HCT116 (cell line): ENCODE measurements around the gene NACC1. TPM values are rescaled to one million over a fixed set of nuclear protein-coding genes. Genes with fewer than 3 reads are reported as not detected.

Experiments used
- ATAC-seq: fragments of 200-7000 bp; cut with Tn5 transposase; 2 replicates; pipeline ENCODE4 v1.9.1; 2020; ENCODE audit warnings: mild to moderate bottlenecking, moderate library complexity
- BruUV-seq: library from RNA; stranded (reverse); fragments of 400-500 nt; replicated peaks from 2 replicates; lab custom pipeline; 2021; lab: Mats Ljungman, UMichigan
- CTCF ChIA-PET: fragments of 300-600 bp; sonication (Branson Sonifier 250); formaldehyde crosslinking; loops from one replicate; lab custom pipeline; 2021; ENCODE audit warnings: antibody characterized with exemption; lab: Charles Lee
- POLR2A ChIA-PET: fragments of 300-600, 350-600 bp; sonication (Branson Sonifier 250); formaldehyde crosslinking; loops from one replicate; lab custom pipeline; 2021; ENCODE audit warnings: antibody characterized with exemption; lab: Charles Lee
- RAD21 ChIA-PET, 2 experiments: fragments of 300-600 bp; sonication (Branson Sonifier 250); formaldehyde crosslinking; loops; one replicate each; lab custom pipeline; 2023; ENCODE audit warnings: low total read pairs in 2 of 2; ENCODE audit not compliant: uncharacterized antibody in 2 of 2, unreplicated experiment in 2 of 2, low non-redundant PET in 1 of 2; lab: Charles Lee
- DNase-seq: peaks from one replicate; pipeline ENCODE4 v3.0.0-alpha.2; 2010; ENCODE audit warnings: low read depth, low spot score
- H2AFZ ChIP-seq: fragments of 200-600 bp; shearing (Covaris generic), sonication (generic); 2 replicates; pipeline ENCODE4 v1.6.1; 2017; ENCODE audit warnings: low read depth, mixed run types, mixed read lengths, antibody characterized with exemption, low read length; ENCODE audit not compliant: poor library complexity, severe bottlenecking
- H3K27ac ChIP-seq: 2 replicates; pipeline ENCODE4 v1.5.1; 2012; ENCODE audit warnings: low read depth, low read length
- H3K27me3 ChIP-seq: fragments of 200-600 bp; sonication (generic); 2 replicates; pipeline ENCODE4 v1.6.1; 2016; ENCODE audit warnings: mixed run types, low read length, mixed read lengths; ENCODE audit not compliant: insufficient read depth
- H3K36me3 ChIP-seq, 2 experiments: fragments of 200-500 bp in 1 of 2; fragments of 200-600 bp in 1 of 2; sonication (Bioruptor generic) in 1 of 2; sonication (generic) in 1 of 2; 2 replicates each; pipeline versions ENCODE4 v1.5.1 to v1.6.1; 2014 to 2016; ENCODE audit warnings: low read length in 2 of 2, inconsistent platforms in 1 of 2, mixed read lengths in 1 of 2, mixed run types in 1 of 2; ENCODE audit not compliant: insufficient read depth in 2 of 2, control insufficient read depth in 1 of 2
- H3K4me1 ChIP-seq, 2 experiments: fragments of 200-600 bp in 1 of 2; sonication (generic) in 1 of 2; 2 replicates each; pipeline versions ENCODE4 v1.5.1 to v1.6.1; 2012 to 2017; ENCODE audit warnings: low read length in 2 of 2, inconsistent platforms in 1 of 2, mild to moderate bottlenecking in 1 of 2, mixed read lengths in 1 of 2, mixed run types in 1 of 2, moderate library complexity in 1 of 2; ENCODE audit not compliant: insufficient read depth in 2 of 2, control insufficient read depth in 1 of 2
- H3K4me2 ChIP-seq: fragments of 200-600 bp; sonication (generic); 2 replicates; pipeline ENCODE4 v1.6.1; 2017; ENCODE audit warnings: mixed run types, low read length, mixed read lengths
- H3K4me3 ChIP-seq, 2 experiments: fragments of 200-600 bp in 1 of 2; sonication (generic) in 1 of 2; replicated peaks in 1 of 2; 2 replicates each; pipeline ENCODE4 v1.5.1; 2011 to 2016; ENCODE audit warnings: low read length in 2 of 2, control low read depth in 1 of 2, low read depth in 1 of 2, mild to moderate bottlenecking in 1 of 2, mixed read lengths in 1 of 2, mixed run types in 1 of 2
- H3K79me2 ChIP-seq: fragments of 200-600 bp; sonication (generic); 2 replicates; pipeline ENCODE4 v1.6.1; 2017; ENCODE audit warnings: mild to moderate bottlenecking, mixed run types, low read length, moderate library complexity, mixed read lengths; ENCODE audit not compliant: insufficient read depth
- H3K9ac ChIP-seq: fragments of 200-600 bp; sonication (generic); 2 replicates; pipeline ENCODE4 v1.6.1; 2016; ENCODE audit warnings: low read length, mixed read lengths
- H3K9me2 ChIP-seq: fragments of 200-600 bp; sonication (generic), shearing (Covaris generic); 2 replicates; pipeline ENCODE4 v1.6.1; 2017; ENCODE audit warnings: mixed run types, mild to moderate bottlenecking, moderate library complexity; ENCODE audit not compliant: insufficient read depth
- H3K9me3 ChIP-seq, 2 experiments: fragments of 200-500 bp in 1 of 2; fragments of 200-600 bp in 1 of 2; sonication (Bioruptor generic) in 1 of 2; sonication (generic) in 1 of 2; 2 replicates each; pipeline ENCODE4 v1.6.1; 2014 to 2017; ENCODE audit warnings: low read length in 2 of 2, mixed read lengths in 2 of 2, inconsistent platforms in 1 of 2, low read depth in 1 of 2, mild to moderate bottlenecking in 1 of 2, mixed run types in 1 of 2, moderate library complexity in 1 of 2; ENCODE audit not compliant: control insufficient read depth in 1 of 2, insufficient read depth in 1 of 2
- H4K20me1 ChIP-seq: fragments of 200-600 bp; sonication (generic), shearing (Covaris generic); 2 replicates; pipeline ENCODE4 v1.6.1; 2017; ENCODE audit warnings: mixed run types, mild to moderate bottlenecking, moderate library complexity; ENCODE audit not compliant: insufficient read depth
- EZH2 ChIP-seq: fragments of 200-600 bp; sonication (generic); IDR thresholded peaks from 2 replicates; pipeline ENCODE4 v1.6.1; 2017; ENCODE audit warnings: antibody characterized with exemption, mixed run types
- FOSL1 ChIP-seq: IDR thresholded peaks from 2 replicates; pipeline ENCODE4 v1.6.1; 2012; ENCODE audit warnings: low read depth
- SP1 ChIP-seq: IDR thresholded peaks from 2 replicates; pipeline ENCODE4 v1.6.1; 2012; ENCODE audit warnings: low read depth
- ZFX ChIP-seq: fragments of 450-650 bp; IDR thresholded peaks from 2 replicates; pipeline ENCODE4 v1.6.1; 2017
- intact Hi-C: fragments of 100-400 bp; cut with micrococcal nuclease; formaldehyde crosslinking; loops from 2 replicates; pipeline ENCODE4 v1.10.0; 2022
- total RNA-seq: library from RNA; stranded (reverse); gene quantifications from one replicate; pipeline ENCODE4 v1.2.1, GENCODE V29; 2021; ENCODE audit not compliant: unreplicated experiment
- TF ChIP-seq, protein P1 (sequence below), 3 experiments: fragments of 200-600 bp in 1 of 3; sonication (generic) in 1 of 3; IDR thresholded peaks in 2 of 3; conservative IDR thresholded peaks in 1 of 3; 2 replicates each; pipeline ENCODE4 v1.5.1; 2012 to 2017; ENCODE audit warnings: low read depth in 2 of 3, low read length in 2 of 3, antibody characterized with exemption in 1 of 3, borderline replicate concordance in 1 of 3, control low read depth in 1 of 3, mild to moderate bottlenecking in 1 of 3, mixed read lengths in 1 of 3, mixed run types in 1 of 3, moderate library complexity in 1 of 3; ENCODE audit not compliant: insufficient read depth in 1 of 3

The NACC1 gene
- total RNA-seq, 1 experiment from 2014 or later, result 181 TPM

DNA sequence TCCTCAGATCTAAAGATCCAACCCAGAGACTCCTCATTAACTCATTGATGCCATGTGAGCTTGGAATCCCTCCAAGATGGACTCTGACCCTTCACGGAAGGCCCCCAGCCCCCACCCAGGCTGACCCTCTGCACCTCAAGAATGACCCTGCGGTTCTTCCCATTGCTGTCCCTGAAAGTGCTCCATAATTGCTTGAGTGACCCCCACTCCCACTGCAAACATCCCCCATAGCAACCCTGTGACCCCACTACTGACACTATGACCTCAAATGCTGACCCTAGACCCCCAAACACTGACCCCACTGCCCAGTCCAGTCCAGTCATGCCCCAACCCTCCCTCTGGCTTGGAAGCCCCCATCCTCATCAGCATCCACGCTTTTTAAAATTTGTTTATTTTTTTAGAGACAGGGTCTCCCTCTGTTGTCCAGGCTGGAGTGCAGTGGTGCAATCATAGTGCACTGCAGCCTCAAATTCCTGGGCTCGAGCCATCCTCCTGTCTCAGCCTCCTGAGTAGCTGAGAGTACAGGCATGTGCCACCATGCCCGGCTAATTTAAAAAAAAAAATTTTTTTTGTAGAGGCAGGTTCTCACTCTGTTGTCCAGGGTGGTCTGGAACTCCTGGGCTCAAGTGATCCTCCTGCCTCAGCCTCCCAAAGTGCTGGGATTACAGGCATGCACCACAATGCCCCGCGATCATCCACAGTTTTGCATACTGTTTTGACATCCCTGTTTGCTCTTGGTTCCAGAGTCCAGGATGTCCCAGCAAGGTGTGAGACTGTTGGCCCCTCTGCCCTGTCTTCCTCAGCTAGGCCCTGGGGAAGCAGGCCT lies 16.3 kb upstream of the NACC1 start:
- peak overlapping the region; percentile 56 for H3K4me2 ChIP-seq
- no peaks in the 10 kb centered on the region for H3K9me2 ChIP-seq
- BruUV-seq, result no TSS peak
- no peaks in the 10 kb centered on the region for H3K9me3 ChIP-seq
- H3K4me1 ChIP-seq, result peaks cover 3 to 39% of the 10 kb centered on the region in 2 experiments; a peak in 3 of 4 replicates
- peak overlapping the region; percentile 44 for H3K9ac ChIP-seq
- no peaks in the 10 kb centered on the region for H3K79me2 ChIP-seq
- H3K36me3 ChIP-seq, result no peaks in the 10 kb centered on the region
- no peak for DNase-seq
- POLR2A ChIA-PET, result interaction anchor here (1.0 kb wide), 1 partner anchor 51 kb away, joined by 4 read pairs; no protein-coding TSS in a partner anchor
- TF ChIP-seq FOSL1 (no peak), SP1 (no peak)
- TF ChIP-seq, protein P1, sequence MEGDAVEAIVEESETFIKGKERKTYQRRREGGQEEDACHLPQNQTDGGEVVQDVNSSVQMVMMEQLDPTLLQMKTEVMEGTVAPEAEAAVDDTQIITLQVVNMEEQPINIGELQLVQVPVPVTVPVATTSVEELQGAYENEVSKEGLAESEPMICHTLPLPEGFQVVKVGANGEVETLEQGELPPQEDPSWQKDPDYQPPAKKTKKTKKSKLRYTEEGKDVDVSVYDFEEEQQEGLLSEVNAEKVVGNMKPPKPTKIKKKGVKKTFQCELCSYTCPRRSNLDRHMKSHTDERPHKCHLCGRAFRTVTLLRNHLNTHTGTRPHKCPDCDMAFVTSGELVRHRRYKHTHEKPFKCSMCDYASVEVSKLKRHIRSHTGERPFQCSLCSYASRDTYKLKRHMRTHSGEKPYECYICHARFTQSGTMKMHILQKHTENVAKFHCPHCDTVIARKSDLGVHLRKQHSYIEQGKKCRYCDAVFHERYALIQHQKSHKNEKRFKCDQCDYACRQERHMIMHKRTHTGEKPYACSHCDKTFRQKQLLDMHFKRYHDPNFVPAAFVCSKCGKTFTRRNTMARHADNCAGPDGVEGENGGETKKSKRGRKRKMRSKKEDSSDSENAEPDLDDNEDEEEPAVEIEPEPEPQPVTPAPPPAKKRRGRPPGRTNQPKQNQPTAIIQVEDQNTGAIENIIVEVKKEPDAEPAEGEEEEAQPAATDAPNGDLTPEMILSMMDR (IDR thresholded peaks at IDR 0.05 in 2 of 3, conservative IDR thresholded peaks at IDR 0.05 in 1 of 3; ENCODE audit: borderline replicate concordance in 1 of 3, insufficient read depth in 1 of 3, low read depth in 2 of 3, low read length in 2 of 3), result 0 out of 6 replicates have a peak, but pooled peaks of 1 of the 3 experiments have one; percentile 1
- ATAC-seq, result no peak
- CTCF ChIA-PET, result interaction anchor here (0.5 to 1.0 kb wide), 10 partner anchors 16 to 233 kb away, joined by 3 to 13 read pairs (median 4); partner anchors contain the start of gene NACC1
- H3K4me3 ChIP-seq, result peak overlapping the region; percentile 28 to 45
- RAD21 ChIA-PET, result interaction anchor here in 1 of 2 experiments (0.8 kb wide), 1 partner anchor 124 kb away, joined by 4 read pairs; no protein-coding TSS in a partner anchor
- H4K20me1 ChIP-seq, result no peaks in the 10 kb centered on the region
- H3K27ac ChIP-seq, result peak overlapping the region; percentile 16; the same call in 1 of the 2 replicates
- H3K27me3 ChIP-seq, result no peaks in the 10 kb centered on the region
- H2AFZ ChIP-seq, result no peak overlapping the region
- intact Hi-C loops, result loop anchor here (1.0 kb wide), 1 partner anchor 160 kb away; no protein-coding TSS in a partner anchor

DNA sequence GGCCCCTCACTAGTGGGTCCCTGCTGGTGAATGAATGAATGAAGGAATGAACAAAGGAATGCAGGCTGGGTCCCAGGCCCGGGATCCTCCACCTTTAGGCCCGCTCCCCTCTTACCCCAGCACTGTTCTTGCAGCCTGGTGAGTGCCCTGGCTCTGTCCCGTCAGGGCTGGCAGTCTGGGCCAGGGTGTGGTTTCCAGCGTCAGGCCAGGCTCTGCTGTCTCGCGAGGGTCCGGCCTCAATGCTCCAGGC lies 15.7 kb upstream of the NACC1 start:
- Histone ChIP-seq H3K36me3 (peaks cover 0 to 1% of the 10 kb centered on the region in 2 experiments; a peak in 1 of 4 replicates), H3K27ac (peak overlapping the region; percentile 16; the same call in 1 of the 2 replicates), H4K20me1 (no peaks in the 10 kb centered on the region)
- ATAC-seq, result peak; percentile 33; the same call in 1 of the 2 replicates
- TF ChIP-seq EZH2, result no peak
- 0 out of 2 replicates have a peak, but pooled peaks have one; percentile 45 for TF ChIP-seq ZFX
- TF ChIP-seq, all 23 proteins: peak for 1
- no peaks in the 10 kb centered on the region for H3K27me3 ChIP-seq
- H3K4me3 ChIP-seq, result peak overlapping the region; percentile 28 to 45
- intact Hi-C loops, result no loop called here
- CTCF ChIA-PET, result no interaction called here
- RAD21 ChIA-PET, result no interaction called here
- no peaks in the 10 kb centered on the region for H3K9me3 ChIP-seq
- no peak for DNase-seq
- POLR2A ChIA-PET, result no interaction called here
- TSS peak; percentile 39 for BruUV-seq
- H3K4me2 ChIP-seq, result peak overlapping the region; percentile 56
- peaks cover 3 to 38% of the 10 kb centered on the region in 2 experiments; a peak in 3 of 4 replicates for H3K4me1 ChIP-seq
- H2AFZ ChIP-seq, result no peak overlapping the region
- H3K9me2 ChIP-seq, result no peaks in the 10 kb centered on the region
- peak overlapping the region; percentile 44 for H3K9ac ChIP-seq
- H3K79me2 ChIP-seq, result no peaks in the 10 kb centered on the region
